ENCODE measurements around the gene PCARE. TPM values are rescaled to one million over a fixed set of nuclear protein-coding genes. Genes with fewer than 3 reads are reported as not detected.

PCARE gene
- total and polyA plus RNA-seq, 2 experiments from 2014 or later, result 2.2 TPM; not detected in 1

DNA sequence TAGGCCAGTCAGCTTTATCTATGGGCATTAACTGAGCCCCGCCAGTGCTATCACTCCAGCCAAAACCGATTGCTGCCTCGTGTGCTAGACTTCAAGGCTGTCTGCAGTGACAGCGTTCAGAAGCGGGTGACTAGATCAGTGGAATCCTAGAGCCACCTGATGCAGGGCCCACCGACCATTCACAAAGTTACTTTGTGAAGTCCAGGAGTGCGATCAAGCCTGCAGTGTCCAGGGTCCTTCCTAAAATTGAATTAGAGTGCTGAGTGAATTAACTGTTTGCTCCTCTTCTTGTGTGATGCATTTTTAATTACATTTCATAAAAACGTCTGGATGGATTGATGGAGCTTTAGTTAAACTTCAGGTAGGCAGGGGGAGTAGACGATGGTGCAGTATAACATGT is 13.9 kb downstream of the PCARE start:
- H3K27me3 ChIP-seq, result no peaks in the 10 kb centered on the region
- H3K9me3 ChIP-seq (ENCODE audit: low read depth), result no peaks in the 10 kb centered on the region
- H3K4me2 ChIP-seq, result no peak overlapping the region
- H3K36me3 ChIP-seq (replicated peaks; ENCODE audit: insufficient read depth, low read depth), result no peaks in the 10 kb centered on the region
- no peaks in the 10 kb centered on the region for H4K20me1 ChIP-seq (ENCODE audit: insufficient read depth, poor library complexity, severe bottlenecking)
- H3K4me3 ChIP-seq, result no peak overlapping the region
- H2AFZ ChIP-seq, result no peak overlapping the region
- WGBS (ENCODE audit: low lambda C conversion rate, missing lambda C conversion rate), result 52% methylated on average over 9 of the region's 9 CpGs
- no peak overlapping the region for H3K27ac ChIP-seq
- no peak for DNase-seq (ENCODE audit: low spot score)
- H3K79me2 ChIP-seq, result no peaks in the 10 kb centered on the region
- no peaks in the 10 kb centered on the region for H3K9me2 ChIP-seq (replicated peaks; ENCODE audit: insufficient read depth)
- peaks cover 26% of the 10 kb centered on the region for H3K4me1 ChIP-seq (ENCODE audit: insufficient read depth)
- TF ChIP-seq EZH2phosphoT487 (IDR thresholded peaks at IDR 0.05; ENCODE audit: low read depth, severe bottlenecking, unreplicated experiment) (no peak), EZH2 (IDR thresholded peaks at IDR 0.05; ENCODE audit: borderline replicate concordance) (no peak)
- TF ChIP-seq, protein P1, sequence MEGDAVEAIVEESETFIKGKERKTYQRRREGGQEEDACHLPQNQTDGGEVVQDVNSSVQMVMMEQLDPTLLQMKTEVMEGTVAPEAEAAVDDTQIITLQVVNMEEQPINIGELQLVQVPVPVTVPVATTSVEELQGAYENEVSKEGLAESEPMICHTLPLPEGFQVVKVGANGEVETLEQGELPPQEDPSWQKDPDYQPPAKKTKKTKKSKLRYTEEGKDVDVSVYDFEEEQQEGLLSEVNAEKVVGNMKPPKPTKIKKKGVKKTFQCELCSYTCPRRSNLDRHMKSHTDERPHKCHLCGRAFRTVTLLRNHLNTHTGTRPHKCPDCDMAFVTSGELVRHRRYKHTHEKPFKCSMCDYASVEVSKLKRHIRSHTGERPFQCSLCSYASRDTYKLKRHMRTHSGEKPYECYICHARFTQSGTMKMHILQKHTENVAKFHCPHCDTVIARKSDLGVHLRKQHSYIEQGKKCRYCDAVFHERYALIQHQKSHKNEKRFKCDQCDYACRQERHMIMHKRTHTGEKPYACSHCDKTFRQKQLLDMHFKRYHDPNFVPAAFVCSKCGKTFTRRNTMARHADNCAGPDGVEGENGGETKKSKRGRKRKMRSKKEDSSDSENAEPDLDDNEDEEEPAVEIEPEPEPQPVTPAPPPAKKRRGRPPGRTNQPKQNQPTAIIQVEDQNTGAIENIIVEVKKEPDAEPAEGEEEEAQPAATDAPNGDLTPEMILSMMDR (IDR thresholded peaks at IDR 0.05; ENCODE audit: poor library complexity), result no peak

DNA sequence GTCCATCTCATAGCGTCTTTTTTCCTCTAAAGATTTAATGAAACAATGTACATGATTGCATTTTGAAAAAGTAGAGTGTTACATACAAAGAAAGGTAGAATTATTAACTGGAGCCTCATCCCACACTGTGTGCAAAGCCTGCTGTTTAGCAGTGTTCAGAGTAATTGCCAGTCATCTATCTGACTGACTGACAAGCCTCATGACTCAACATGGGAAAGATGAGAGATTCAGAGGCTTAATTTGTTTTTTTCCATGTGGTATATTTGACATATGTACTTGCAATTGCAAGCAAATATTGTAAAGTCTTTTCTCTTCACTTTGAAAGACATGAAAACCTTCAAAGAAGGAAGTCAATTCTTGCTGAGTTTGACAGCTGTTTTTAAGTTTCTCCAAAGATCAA is 14.7 kb downstream of the PCARE start:
- 81% methylated on average over 1 of the region's 1 CpG for WGBS (ENCODE audit: low lambda C conversion rate, missing lambda C conversion rate)
- H3K27me3 ChIP-seq, result no peaks in the 10 kb centered on the region

DNA sequence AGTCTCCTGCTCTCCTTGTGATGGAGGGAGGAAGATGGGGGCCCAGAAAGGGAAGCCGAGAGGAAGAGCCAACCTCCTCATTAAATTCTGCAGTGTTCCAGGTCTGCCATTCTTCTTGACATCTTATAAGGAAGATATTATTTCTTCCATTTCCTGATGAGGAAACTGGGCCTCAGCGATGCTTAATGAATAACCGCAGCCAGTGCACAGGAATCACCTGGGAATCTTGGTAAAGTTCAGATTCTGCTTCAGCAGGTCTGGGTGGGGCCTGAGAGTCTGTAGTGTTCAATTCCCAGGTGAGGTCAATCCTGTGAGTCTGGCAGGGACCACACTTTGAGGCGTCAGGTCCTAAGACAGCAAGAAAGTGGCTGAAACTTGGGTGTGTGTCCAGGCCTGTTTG is 17.3 kb downstream of the PCARE start:
- WGBS (ENCODE audit: low lambda C conversion rate, missing lambda C conversion rate), result 94% methylated on average over 4 of the region's 4 CpGs

More for the DNA sequence above, 14.7 kb downstream of the PCARE start:
- no peaks in the 10 kb centered on the region for H3K9me3 ChIP-seq (ENCODE audit: low read depth)
- no peak overlapping the region for H3K27ac ChIP-seq
- no peaks in the 10 kb centered on the region for H4K20me1 ChIP-seq (ENCODE audit: insufficient read depth, poor library complexity, severe bottlenecking)
- TF ChIP-seq EZH2phosphoT487 (IDR thresholded peaks at IDR 0.05; ENCODE audit: low read depth, severe bottlenecking, unreplicated experiment), result no peak
- TF ChIP-seq EZH2 (IDR thresholded peaks at IDR 0.05; ENCODE audit: borderline replicate concordance), result no peak
- no peak for DNase-seq (ENCODE audit: low spot score)
- peaks cover 18% of the 10 kb centered on the region for H3K4me1 ChIP-seq (ENCODE audit: insufficient read depth)
- H3K4me3 ChIP-seq, result no peak overlapping the region
- no peaks in the 10 kb centered on the region for H3K79me2 ChIP-seq
- no peaks in the 10 kb centered on the region for H3K36me3 ChIP-seq (replicated peaks; ENCODE audit: insufficient read depth, low read depth)
- H3K9me2 ChIP-seq (replicated peaks; ENCODE audit: insufficient read depth), result no peaks in the 10 kb centered on the region
- H2AFZ ChIP-seq, result no peak overlapping the region
- no peak overlapping the region for H3K4me2 ChIP-seq

DNA sequence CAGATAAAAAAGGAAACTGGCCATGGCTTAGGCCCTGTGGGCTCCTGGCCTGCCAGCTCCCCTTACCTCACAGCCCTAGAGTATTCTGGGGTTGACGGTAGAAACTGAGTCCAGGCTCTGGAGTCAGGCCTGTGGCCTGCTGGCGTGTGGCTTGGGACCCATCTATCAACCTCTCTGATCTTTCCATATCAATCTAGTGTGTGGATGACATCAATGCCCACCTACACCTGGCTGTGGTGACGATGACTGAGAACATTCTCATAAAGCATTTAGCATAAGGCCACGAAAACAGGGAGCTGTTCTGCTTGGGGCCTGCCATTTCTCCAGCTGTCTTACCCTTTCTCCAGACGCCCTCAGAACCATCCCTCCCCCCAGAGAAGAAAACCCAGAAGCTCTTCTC is 17.9 kb downstream of the PCARE start:
- Histone ChIP-seq H3K9me3 (ENCODE audit: low read depth) (no peaks in the 10 kb centered on the region), H3K79me2 (no peaks in the 10 kb centered on the region), H3K27ac (no peak overlapping the region), H3K4me2 (no peak overlapping the region), H3K36me3 (replicated peaks; ENCODE audit: insufficient read depth, low read depth) (no peaks in the 10 kb centered on the region), H3K27me3 (no peaks in the 10 kb centered on the region), H2AFZ (no peak overlapping the region), H4K20me1 (ENCODE audit: insufficient read depth, poor library complexity, severe bottlenecking) (no peaks in the 10 kb centered on the region), H3K4me1 (ENCODE audit: insufficient read depth) (peaks cover 11% of the 10 kb centered on the region), H3K9me2 (replicated peaks; ENCODE audit: insufficient read depth) (no peaks in the 10 kb centered on the region), H3K4me3 (no peak overlapping the region)
- WGBS (ENCODE audit: low lambda C conversion rate, missing lambda C conversion rate), result 77% methylated on average over 5 of the region's 5 CpGs
- no peak for DNase-seq (ENCODE audit: low spot score)
- TF ChIP-seq EZH2phosphoT487 (IDR thresholded peaks at IDR 0.05; ENCODE audit: low read depth, severe bottlenecking, unreplicated experiment), result no peak
- TF ChIP-seq EZH2 (IDR thresholded peaks at IDR 0.05; ENCODE audit: borderline replicate concordance), result no peak
- TF ChIP-seq, protein P1 (IDR thresholded peaks at IDR 0.05; ENCODE audit: poor library complexity), result no peak

More for the DNA sequence above, 17.3 kb downstream of the PCARE start:
- Histone ChIP-seq H3K9me2 (replicated peaks; ENCODE audit: insufficient read depth) (no peaks in the 10 kb centered on the region), H3K36me3 (replicated peaks; ENCODE audit: insufficient read depth, low read depth) (no peaks in the 10 kb centered on the region), H3K27me3 (no peaks in the 10 kb centered on the region), H3K27ac (no peak overlapping the region), H4K20me1 (ENCODE audit: insufficient read depth, poor library complexity, severe bottlenecking) (no peaks in the 10 kb centered on the region), H3K79me2 (no peaks in the 10 kb centered on the region), H3K9me3 (ENCODE audit: low read depth) (no peaks in the 10 kb centered on the region), H2AFZ (no peak overlapping the region), H3K4me1 (ENCODE audit: insufficient read depth) (peaks cover 11% of the 10 kb centered on the region), H3K4me2 (no peak overlapping the region), H3K4me3 (no peak overlapping the region)
- TF ChIP-seq EZH2phosphoT487 (IDR thresholded peaks at IDR 0.05; ENCODE audit: low read depth, severe bottlenecking, unreplicated experiment) (no peak), EZH2 (IDR thresholded peaks at IDR 0.05; ENCODE audit: borderline replicate concordance) (no peak)
- TF ChIP-seq, protein P1 (IDR thresholded peaks at IDR 0.05; ENCODE audit: poor library complexity), result no peak
- DNase-seq (ENCODE audit: low spot score), result no peak
